GM12878 (cell line): ENCODE measurements around the gene HYAL4. TPM values are rescaled to one million over a fixed set of nuclear protein-coding genes. Genes with fewer than 3 reads are reported as not detected.

ENCODE experiments used
- ATAC-seq: fragments of 200-7000 bp; cut with Tn5 transposase; 3 replicates; pipeline ENCODE4 v1.9.1; 2020; ENCODE audit warnings: mild to moderate bottlenecking, moderate library complexity
- BruUV-seq: library from RNA; stranded (reverse); fragments of 400-500 nt; replicated peaks from 2 replicates; lab custom pipeline; 2021; lab: Mats Ljungman, UMichigan
- CTCF ChIA-PET: fragments of 300-600 bp; sonication (Branson Sonifier 250); formaldehyde crosslinking; extraction: SDS; loops from one replicate; lab custom pipeline; 2021; ENCODE audit warnings: inconsistent platforms; lab: Yijun Ruan, JAX
- POLR2A ChIA-PET: fragments of 350-600 bp; formaldehyde crosslinking; extraction: SDS; loops from one replicate; lab custom pipeline; 2021; ENCODE audit warnings: inconsistent platforms; lab: Charles Lee
- RAD21 ChIA-PET: fragments of 300-600 bp; sonication (Branson Sonifier 250); formaldehyde crosslinking; loops from one replicate; lab custom pipeline; 2023; ENCODE audit warnings: antibody characterized with exemption; ENCODE audit not compliant: unreplicated experiment; lab: Charles Lee
- SMC1A ChIA-PET: fragments of 300-600 bp; sonication (Branson Sonifier 250); formaldehyde crosslinking; loops from one replicate; lab custom pipeline; 2023; ENCODE audit not compliant: unreplicated experiment, uncharacterized antibody; lab: Charles Lee
- DNase-seq: peaks from one replicate; pipeline ENCODE4 v3.0.0-alpha.2; 2011; ENCODE audit warnings: low read depth, low spot score
- FAIRE-seq: peaks from 3 replicates; lab custom pipeline; 2011; peaks lifted over from hg19 to GRCh38; lab: Jason Lieb, UNC
- H2AFZ ChIP-seq: 2 replicates; pipeline ENCODE4 v1.6.0; 2011; ENCODE audit warnings: low read depth, low read length, control low read depth; ENCODE audit not compliant: control insufficient read depth
- H3K27ac ChIP-seq: 2 replicates; pipeline ENCODE4 v1.5.1; 2011; ENCODE audit warnings: control low read depth; ENCODE audit not compliant: control insufficient read depth, insufficient read depth
- H3K27me3 ChIP-seq, 2 experiments: replicated peaks in 1 of 2; 2 replicates each; pipeline versions ENCODE4 v1.6.0 to v1.6.1; 2011; ENCODE audit warnings: low read length in 1 of 2; ENCODE audit not compliant: control insufficient read depth in 2 of 2, insufficient read depth in 2 of 2
- H3K36me3 ChIP-seq, 2 experiments: 2 replicates each; pipeline ENCODE4 v1.5.1; 2011; ENCODE audit warnings: low read length in 1 of 2; ENCODE audit not compliant: control insufficient read depth in 2 of 2, insufficient read depth in 2 of 2
- H3K4me1 ChIP-seq: 2 replicates; pipeline ENCODE4 v1.6.1; 2011; ENCODE audit warnings: mild to moderate bottlenecking, low read length, moderate library complexity, mixed read lengths; ENCODE audit not compliant: control insufficient read depth, insufficient read depth
- H3K4me2 ChIP-seq: 2 replicates; pipeline ENCODE4 v1.6.0; 2011; ENCODE audit warnings: control low read depth; ENCODE audit not compliant: control insufficient read depth, insufficient read depth
- H3K4me3 ChIP-seq: fragments of 200-600 bp; sonication (generic); 2 replicates; pipeline ENCODE4 v1.5.1; 2016
- H3K79me2 ChIP-seq: 2 replicates; pipeline ENCODE4 v1.6.0; 2011; ENCODE audit warnings: low read length; ENCODE audit not compliant: control insufficient read depth, insufficient read depth
- H3K9ac ChIP-seq: 2 replicates; pipeline ENCODE4 v1.8.0; 2011; ENCODE audit warnings: low read length, control low read depth, mixed read lengths; ENCODE audit not compliant: control insufficient read depth, insufficient read depth
- H3K9me3 ChIP-seq: replicated peaks from 3 replicates; pipeline ENCODE4 v1.5.1; 2011; ENCODE audit warnings: mild to moderate bottlenecking, low read length; ENCODE audit not compliant: control insufficient read depth, insufficient read depth
- H4K20me1 ChIP-seq: 2 replicates; pipeline ENCODE4 v1.6.0; 2011; ENCODE audit not compliant: control insufficient read depth, insufficient read depth
- BACH1 ChIP-seq: fragments of 450-650 bp; IDR thresholded peaks from 2 replicates; pipeline ENCODE4 v1.6.1; 2017; ENCODE audit warnings: mild to moderate bottlenecking, borderline replicate concordance
- EED ChIP-seq: sonication (generic); IDR thresholded peaks from 2 replicates; pipeline ENCODE4 v1.6.1; 2016; ENCODE audit warnings: antibody characterized with exemption, low read depth
- GATAD2B ChIP-seq: fragments of 450-650 bp; conservative IDR thresholded peaks from 2 replicates; pipeline ENCODE4 v1.6.1; 2017; ENCODE audit warnings: low read depth, mild to moderate bottlenecking, moderate library complexity
- MAX ChIP-seq: IDR thresholded peaks from 2 replicates; pipeline ENCODE4 v1.6.1; 2012; ENCODE audit warnings: low read depth, low read length, improper control_type of control experiment
- MEF2A ChIP-seq: IDR thresholded peaks from 2 replicates; pipeline ENCODE4 v1.6.1; 2011; ENCODE audit warnings: low read depth, mild to moderate bottlenecking, low read length, moderate library complexity; ENCODE audit not compliant: insufficient read depth
- MTA3 ChIP-seq: IDR thresholded peaks from 2 replicates; pipeline ENCODE4 v1.6.1; 2012; ENCODE audit warnings: low read length, inconsistent platforms, borderline replicate concordance
- MYB ChIP-seq: fragments of 150-350 bp; IDR thresholded peaks from 2 replicates; pipeline ENCODE4 v1.6.1; 2014; ENCODE audit warnings: mild to moderate bottlenecking, low read depth, low read length, borderline replicate concordance
- PML ChIP-seq: IDR thresholded peaks from 2 replicates; pipeline ENCODE4 v1.6.1; 2012; ENCODE audit warnings: low read length, inconsistent platforms
- RAD51 ChIP-seq: fragments of 450-650 bp; IDR thresholded peaks from 2 replicates; pipeline ENCODE4 v1.6.1; 2016; ENCODE audit warnings: moderate library complexity, mild to moderate bottlenecking, inconsistent platforms
- RCOR1 ChIP-seq: conservative IDR thresholded peaks from 2 replicates; pipeline ENCODE4 v1.6.1; 2012; ENCODE audit warnings: low read depth, low read length, improper control_type of control experiment
- RELA ChIP-seq: fragments of 450-650 bp; IDR thresholded peaks from 2 replicates; pipeline ENCODE4 v1.8.0; 2014; ENCODE audit warnings: borderline replicate concordance; ENCODE audit not compliant: partially characterized antibody
- RELB ChIP-seq: fragments of 450-650 bp; IDR thresholded peaks from 2 replicates; pipeline ENCODE4 v1.6.1; 2017; ENCODE audit warnings: low read depth, mild to moderate bottlenecking, moderate library complexity
- RUNX3 ChIP-seq: IDR thresholded peaks from 2 replicates; pipeline ENCODE4 v1.6.1; 2012; ENCODE audit warnings: low read length, inconsistent platforms
- SMAD1 ChIP-seq: fragments of 450-650 bp; IDR thresholded peaks from 2 replicates; pipeline ENCODE4 v1.6.1; 2018; ENCODE audit warnings: mild to moderate bottlenecking, low read depth; ENCODE audit not compliant: partially characterized antibody
- TCF12 ChIP-seq: IDR thresholded peaks from 2 replicates; pipeline ENCODE4 v1.6.1; 2011; ENCODE audit warnings: low read depth, mild to moderate bottlenecking, low read length
- USF2 ChIP-seq: IDR thresholded peaks from 2 replicates; pipeline ENCODE4 v1.6.1; 2011; ENCODE audit warnings: low read depth, low read length, improper control_type of control experiment, borderline replicate concordance
- ZNF217 ChIP-seq: fragments of 450-650 bp; IDR thresholded peaks from 2 replicates; pipeline ENCODE4 v1.6.1; 2017; ENCODE audit warnings: antibody characterized with exemption, mild to moderate bottlenecking
- ZNF384 ChIP-seq: IDR thresholded peaks from 2 replicates; pipeline ENCODE4 v1.6.1; 2012; ENCODE audit warnings: low read depth, mild to moderate bottlenecking, low read length, improper control_type of control experiment, borderline replicate concordance
- WGBS: methylation state at CpG from one replicate; pipeline ENCODE4 v1.1.6; 2016; ENCODE audit warnings: low lambda C conversion rate; ENCODE audit not compliant: insufficient replicate concordance, insufficient coverage; ENCODE audit errors: missing lambda C conversion rate; 5-methylcytosine and 5-hydroxymethylcytosine counted together
- in situ Hi-C: fragments of 300-500 bp; cut with MboI; formaldehyde crosslinking; loops from 9 replicates; pipeline ENCODE4 v1.14.3; 2018; ENCODE audit warnings: mixed read lengths
- intact Hi-C: fragments of 100-400 bp; cut with micrococcal nuclease; formaldehyde crosslinking; loops from one replicate; pipeline ENCODE4 v1.14.2; 2022; ENCODE audit not compliant: unreplicated experiment
- polyA plus RNA-seq, 11 experiments: library from polyadenylated mRNA; depleted of rRNA in 4 of 11; unstranded in 6 of 11; stranded (reverse) in 5 of 11; fragments of >200 nt; fragmentation: Nextera tagmentation in 4 of 11; fragmentation: Illumina TruSeq in 1 of 11; extraction: Ambion mirVana in 4 of 11; extraction: Trizol in 1 of 11; gene quantifications; 1 replicate in 1 of 11; 2 replicates in 10 of 11; pipeline versions ENCODE4 v1.2.1 to v1.2.3, GENCODE V29; 2011 to 2016; ENCODE audit warnings: inconsistent platforms in 2 of 11, missing spikeins in 2 of 11, low read depth in 1 of 11
- total RNA-seq, 4 experiments: library from RNA; depleted of rRNA in 3 of 4; stranded (reverse); fragments of >200 nt in 3 of 4; fragmentation: Illumina TruSeq in 1 of 4; extraction: Trizol in 1 of 4; gene quantifications; 2 replicates each; pipeline versions ENCODE4 v1.2.1 to v1.2.3, GENCODE V29; 2013 to 2021
- TF ChIP-seq, protein P1 (sequence below): IDR thresholded peaks from 2 replicates; pipeline ENCODE4 v1.6.1; 2011; ENCODE audit warnings: mild to moderate bottlenecking, low read depth, low read length, moderate library complexity; ENCODE audit not compliant: insufficient replicate concordance

The HYAL4 gene
- total and polyA plus RNA-seq, 10 of the 15 experiments (the other 5 are each of a cell fraction or from before 2014, with no cell fraction given), result 0.14 to 0.88 (median 0.26) TPM; not detected in 1

GRCh38 chr7:123845823-123846216 lies 851 bp downstream of the HYAL4 start (continued):
- TF ChIP-seq, protein P1, sequence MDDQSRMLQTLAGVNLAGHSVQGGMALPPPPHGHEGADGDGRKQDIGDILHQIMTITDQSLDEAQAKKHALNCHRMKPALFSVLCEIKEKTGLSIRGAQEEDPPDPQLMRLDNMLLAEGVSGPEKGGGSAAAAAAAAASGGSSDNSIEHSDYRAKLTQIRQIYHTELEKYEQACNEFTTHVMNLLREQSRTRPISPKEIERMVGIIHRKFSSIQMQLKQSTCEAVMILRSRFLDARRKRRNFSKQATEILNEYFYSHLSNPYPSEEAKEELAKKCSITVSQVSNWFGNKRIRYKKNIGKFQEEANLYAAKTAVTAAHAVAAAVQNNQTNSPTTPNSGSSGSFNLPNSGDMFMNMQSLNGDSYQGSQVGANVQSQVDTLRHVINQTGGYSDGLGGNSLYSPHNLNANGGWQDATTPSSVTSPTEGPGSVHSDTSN, result no peak
- TF ChIP-seq PML, result no peak
- no peak for TF ChIP-seq ZNF217

- no peaks in the 10 kb centered on the region for H3K4me1 ChIP-seq
- 0% methylated on average over 3 of the region's 3 CpGs for WGBS
- peak; percentile 7 for DNase-seq
- H3K4me2 ChIP-seq, result no peak overlapping the region
- intact Hi-C loops, result no loop called here
- no peak overlapping the region for H3K9ac ChIP-seq
- no peaks in the 10 kb centered on the region for H4K20me1 ChIP-seq
- no peaks in the 10 kb centered on the region for H3K27me3 ChIP-seq
- no peaks in the 10 kb centered on the region for H3K9me3 ChIP-seq
- H3K27ac ChIP-seq, result no peak overlapping the region
- CTCF ChIA-PET, result interaction anchor here (0.6 to 4.5 kb wide), 7 partner anchors 12 to 222 kb away, joined by 3 to 25 read pairs (median 6); no protein-coding TSS in a partner anchor
- no peak for FAIRE-seq
- H3K36me3 ChIP-seq, result no peaks in the 10 kb centered on the region
- H2AFZ ChIP-seq, result no peak overlapping the region
- no peaks in the 10 kb centered on the region for H3K79me2 ChIP-seq
- SMC1A ChIA-PET, result interaction anchor here (0.6 to 4.1 kb wide), 8 partner anchors 19 to 75 kb away, joined by 3 to 26 read pairs (median 4); no protein-coding TSS in a partner anchor
- peak; percentile 93 for ATAC-seq
- POLR2A ChIA-PET, result interaction anchor here (0.6 to 1.2 kb wide), 2 partner anchors 48 to 126 kb away, joined by 3 read pairs; no protein-coding TSS in a partner anchor
- RAD21 ChIA-PET, result interaction anchor here (1.0 to 2.2 kb wide), 8 partner anchors 10 to 98 kb away, joined by 3 to 11 read pairs (median 4); partner anchors contain the start of gene WASL
- BruUV-seq, result no TSS peak
- in situ Hi-C loops, result no loop called here
- H3K4me3 ChIP-seq, result no peak overlapping the region
- TF ChIP-seq MTA3, result no peak
- no peak for TF ChIP-seq SMAD1
- no peak for TF ChIP-seq RAD51
- no peak for TF ChIP-seq USF2
- no peak for TF ChIP-seq EED
- no peak for TF ChIP-seq PML
- peak; percentile 15 for TF ChIP-seq RELA
- no peak for TF ChIP-seq BACH1
- TF ChIP-seq ZNF384, result no peak
- no peak for TF ChIP-seq TCF12
- TF ChIP-seq MEF2A, result no peak
- TF ChIP-seq RUNX3, result no peak
- peak; percentile 66; the same call in 1 of the 2 replicates for TF ChIP-seq RELB
- no peak for TF ChIP-seq RCOR1
- TF ChIP-seq GATAD2B, result peak; percentile 63; the same call in 1 of the 2 replicates
- TF ChIP-seq MAX, result no peak
- TF ChIP-seq MYB, result no peak
- 0 out of 2 replicates have a peak, but pooled peaks have one; percentile 34 for TF ChIP-seq ZNF217
Measured at GRCh38 chr7:123846217-123846891, 1.4 kb downstream of the HYAL4 start.
